Activated naive CD4-positive, alpha-beta T cell treated with anti-CD3 and anti-CD28 coated beads for 36 hours (primary cell): ENCODE measurements around the gene AZIN2. TPM values are rescaled to one million over a fixed set of nuclear protein-coding genes. Genes with fewer than 3 reads are reported as not detected.

Source experiments
- CTCF ChIA-PET: fragments of 350-600 bp; sonication (Branson Sonifier 250); formaldehyde crosslinking; loops from one replicate; lab custom pipeline; 2021; ENCODE audit warnings: antibody characterized with exemption; lab: Charles Lee
- DNase-seq: peaks from one replicate; pipeline ENCODE4 v3.0.0-alpha.2; 2020
- H3K27ac Mint-ChIP-seq: one replicate; pipeline ENCODE4 v1.8.0; 2021; ENCODE audit warnings: mild to moderate bottlenecking, mixed read lengths
- H3K27me3 Mint-ChIP-seq: one replicate; pipeline ENCODE4 v1.8.0; 2021; ENCODE audit warnings: low read depth, mixed read lengths
- H3K36me3 Mint-ChIP-seq: one replicate; pipeline ENCODE4 v1.8.0; 2021; ENCODE audit warnings: low read depth, mixed read lengths
- H3K4me1 Mint-ChIP-seq: one replicate; pipeline ENCODE4 v1.8.0; 2021; ENCODE audit warnings: low read depth, mixed read lengths
- H3K4me3 Mint-ChIP-seq: one replicate; pipeline ENCODE4 v1.8.0; 2021; ENCODE audit warnings: mild to moderate bottlenecking, moderate library complexity, mixed read lengths
- H3K9me3 Mint-ChIP-seq: one replicate; pipeline ENCODE4 v1.8.0; 2021; ENCODE audit warnings: mixed read lengths
- intact Hi-C: fragments of 100-400 bp; cut with micrococcal nuclease; formaldehyde crosslinking; loops from one replicate; pipeline ENCODE4 v1.15.1; 2023
- total RNA-seq, 2 experiments: library from RNA; stranded (reverse); gene quantifications; one replicate each; pipeline ENCODE4 v1.2.3, GENCODE V29; 2021

The AZIN2 gene
- total RNA-seq, 2 experiments from 2014 or later, result 1.5 to 1.6 TPM

GRCh38 chr1:33137800-33138199 is 56.8 kb downstream of the AZIN2 start:
- Mint-ChIP-seq H3K9me3 (no peaks in the 10 kb centered on the region), H3K27me3 (no peaks in the 10 kb centered on the region), H3K27ac (no peak overlapping the region), H3K4me3 (no peak overlapping the region), H3K4me1 (peaks cover 5% of the 10 kb centered on the region), H3K36me3 (no peaks in the 10 kb centered on the region)
- CTCF ChIA-PET, result interaction anchor here (0.6 to 1.4 kb wide), 7 partner anchors 11 to 205 kb away, joined by 3 to 5 read pairs (median 3); no protein-coding TSS in a partner anchor
- intact Hi-C loops, result no loop called here
- peak; percentile 37 for DNase-seq

GRCh38 chr1:33140153-33141149 is 59.5 kb downstream of the AZIN2 start:
- intact Hi-C loops, result no loop called here

GRCh38 chr1:33141216-33141615 is 60.3 kb downstream of the AZIN2 start:
- no peak for DNase-seq
- no peaks in the 10 kb centered on the region for H3K27me3 Mint-ChIP-seq
- intact Hi-C loops, result no loop called here
- H3K4me1 Mint-ChIP-seq, result peaks cover 5% of the 10 kb centered on the region
- no peaks in the 10 kb centered on the region for H3K9me3 Mint-ChIP-seq
- H3K4me3 Mint-ChIP-seq, result no peak overlapping the region
- CTCF ChIA-PET, result interaction anchor here (0.8 to 1.1 kb wide), 2 partner anchors 9 to 59 kb away, joined by 3 read pairs; no protein-coding TSS in a partner anchor
- no peak overlapping the region for H3K27ac Mint-ChIP-seq
- no peaks in the 10 kb centered on the region for H3K36me3 Mint-ChIP-seq

More at GRCh38 chr1:33140153-33141149, 59.5 kb downstream of the AZIN2 start:
- no peaks in the 10 kb centered on the region for H3K9me3 Mint-ChIP-seq
- no peak overlapping the region for H3K27ac Mint-ChIP-seq
- CTCF ChIA-PET, result interaction anchor here (0.8 to 1.3 kb wide), 3 partner anchors 8 to 58 kb away, joined by 3 read pairs; no protein-coding TSS in a partner anchor
- no peaks in the 10 kb centered on the region for H3K36me3 Mint-ChIP-seq
- H3K4me3 Mint-ChIP-seq, result no peak overlapping the region
- H3K4me1 Mint-ChIP-seq, result peaks cover 5% of the 10 kb centered on the region
- no peaks in the 10 kb centered on the region for H3K27me3 Mint-ChIP-seq
- DNase-seq, result no peak

GRCh38 chr1:33141781-33142180 is 60.8 kb downstream of the AZIN2 start:
- H3K9me3 Mint-ChIP-seq, result no peaks in the 10 kb centered on the region
- H3K27ac Mint-ChIP-seq, result no peak overlapping the region
- H3K36me3 Mint-ChIP-seq, result peaks cover 2% of the 10 kb centered on the region
- CTCF ChIA-PET, result interaction anchor here (1.1 kb wide), 1 partner anchor 40 kb away, joined by 3 read pairs; the partner anchor contains the start of gene TRIM62
- intact Hi-C loops, result no loop called here
- H3K27me3 Mint-ChIP-seq, result no peaks in the 10 kb centered on the region
- peaks cover 5% of the 10 kb centered on the region for H3K4me1 Mint-ChIP-seq
- no peak for DNase-seq
- no peak overlapping the region for H3K4me3 Mint-ChIP-seq

GRCh38 chr1:33142483-33143064 is 61.6 kb downstream of the AZIN2 start:
- Mint-ChIP-seq H3K9me3 (no peaks in the 10 kb centered on the region), H3K36me3 (peaks cover 2% of the 10 kb centered on the region), H3K4me3 (no peak overlapping the region), H3K4me1 (peaks cover 5% of the 10 kb centered on the region), H3K27me3 (no peaks in the 10 kb centered on the region), H3K27ac (no peak overlapping the region)
- CTCF ChIA-PET, result interaction anchor here (1.1 kb wide), 1 partner anchor 39 kb away, joined by 3 read pairs; the partner anchor contains the start of gene TRIM62
- DNase-seq, result no peak
- intact Hi-C loops, result no loop called here

GRCh38 chr1:33143176-33143575 is 62.2 kb downstream of the AZIN2 start:
- Mint-ChIP-seq H3K9me3 (no peaks in the 10 kb centered on the region), H3K36me3 (peaks cover 2% of the 10 kb centered on the region), H3K27ac (no peak overlapping the region), H3K4me1 (peaks cover 5% of the 10 kb centered on the region), H3K27me3 (no peaks in the 10 kb centered on the region), H3K4me3 (no peak overlapping the region)
- CTCF ChIA-PET, result no interaction called here
- DNase-seq, result no peak
- intact Hi-C loops, result no loop called here

- intact Hi-C loops, result no loop called here
- H3K27ac Mint-ChIP-seq, result no peak overlapping the region
- H3K36me3 Mint-ChIP-seq, result peaks cover 2% of the 10 kb centered on the region
- CTCF ChIA-PET, result no interaction called here
- H3K4me3 Mint-ChIP-seq, result no peak overlapping the region
- no peak for DNase-seq
- peaks cover 5% of the 10 kb centered on the region for H3K4me1 Mint-ChIP-seq
- H3K27me3 Mint-ChIP-seq, result no peaks in the 10 kb centered on the region
- H3K9me3 Mint-ChIP-seq, result no peaks in the 10 kb centered on the region
These were observed 62.7 kb downstream of the AZIN2 start for GRCh38 chr1:33143698-33144097.

- Mint-ChIP-seq H3K9me3 (no peaks in the 10 kb centered on the region), H3K27me3 (no peaks in the 10 kb centered on the region), H3K27ac (no peak overlapping the region), H3K4me3 (no peak overlapping the region), H3K4me1 (peaks cover 2% of the 10 kb centered on the region), H3K36me3 (peaks cover 2% of the 10 kb centered on the region)
- CTCF ChIA-PET, result interaction anchor here (0.6 to 1.9 kb wide), 3 partner anchors 18 to 113 kb away, joined by 3 to 8 read pairs (median 6); no protein-coding TSS in a partner anchor
- intact Hi-C loops, result no loop called here
- DNase-seq, result no peak
These were observed 65.0 kb downstream of the AZIN2 start for GRCh38 chr1:33146003-33146402.

GRCh38 chr1:33147275-33147996 is 66.5 kb downstream of the AZIN2 start:
- CTCF ChIA-PET, result interaction anchor here (0.6 to 1.9 kb wide), 2 partner anchors 36 to 52 kb away, joined by 3 to 6 read pairs; no protein-coding TSS in a partner anchor
- H3K27ac Mint-ChIP-seq, result no peak overlapping the region
- intact Hi-C loops, result no loop called here
- no peak overlapping the region for H3K4me3 Mint-ChIP-seq
- H3K36me3 Mint-ChIP-seq, result peaks cover 2% of the 10 kb centered on the region
- no peaks in the 10 kb centered on the region for H3K27me3 Mint-ChIP-seq
- no peaks in the 10 kb centered on the region for H3K9me3 Mint-ChIP-seq
- no peak for DNase-seq
- H3K4me1 Mint-ChIP-seq, result no peaks in the 10 kb centered on the region

- Mint-ChIP-seq H3K36me3 (peaks cover 2% of the 10 kb centered on the region), H3K27ac (no peak overlapping the region), H3K4me3 (no peak overlapping the region), H3K4me1 (no peaks in the 10 kb centered on the region), H3K27me3 (no peaks in the 10 kb centered on the region), H3K9me3 (no peaks in the 10 kb centered on the region)
- intact Hi-C loops, result no loop called here
- CTCF ChIA-PET, result interaction anchor here (1.9 kb wide), 1 partner anchor 53 kb away, joined by 6 read pairs; no protein-coding TSS in a partner anchor
- peak; percentile 25 for DNase-seq
These were observed 67.0 kb downstream of the AZIN2 start for GRCh38 chr1:33147997-33148314.

- CTCF ChIA-PET, result no interaction called here
- no peak for DNase-seq
- H3K4me1 Mint-ChIP-seq, result no peaks in the 10 kb centered on the region
- intact Hi-C loops, result no loop called here
- H3K4me3 Mint-ChIP-seq, result no peak overlapping the region
- no peaks in the 10 kb centered on the region for H3K27me3 Mint-ChIP-seq
- peaks cover 2% of the 10 kb centered on the region for H3K36me3 Mint-ChIP-seq
- H3K27ac Mint-ChIP-seq, result peak overlapping the region; percentile 24
- no peaks in the 10 kb centered on the region for H3K9me3 Mint-ChIP-seq
These were observed 67.7 kb downstream of the AZIN2 start for GRCh38 chr1:33148615-33149014.
